K562 (cell line): ENCODE measurements around the gene KRTAP2-2. TPM values are rescaled to one million over a fixed set of nuclear protein-coding genes. Genes with fewer than 3 reads are reported as not detected.
A peak's percentile ranks its signal among the peaks of the same experiment; 100 is the strongest.

Source experiments
- CREB1 ChIP-seq, 2 experiments: sonication (generic) in 1 of 2; formaldehyde crosslinking in 1 of 2; IDR thresholded peaks; 2 replicates each; pipeline versions ENCODE4 v1.6.1 to v1.8.0; 2012 to 2022; ENCODE audit warnings: inconsistent platforms in 1 of 2, mild to moderate bottlenecking in 1 of 2, missing genetic modification reagents in 1 of 2, moderate library complexity in 1 of 2
- GTF2B ChIP-seq: IDR thresholded peaks from 2 replicates; pipeline ENCODE4 v1.6.1; 2011; ENCODE audit not compliant: insufficient read length; ENCODE audit errors: extremely low read depth
- NFYB ChIP-seq: IDR thresholded peaks from 2 replicates; pipeline ENCODE4 v1.6.1; 2011; ENCODE audit warnings: mild to moderate bottlenecking, moderate library complexity; ENCODE audit not compliant: insufficient read length; ENCODE audit errors: extremely low read depth
- RBBP5 ChIP-seq: fragments of 200-600 bp; sonication (generic); IDR thresholded peaks from 2 replicates; pipeline ENCODE4 v1.6.1; 2012; ENCODE audit warnings: borderline replicate concordance, mild to moderate bottlenecking, low read length, control low read depth, inconsistent platforms; ENCODE audit not compliant: insufficient read depth, poor library complexity, severe bottlenecking
- ZBTB12 ChIP-seq: fragments of 250-450 bp; sonication (Bioruptor Pico); IDR thresholded peaks from 2 replicates; pipeline ENCODE4 v1.4.0; 2020
- ZBTB8A ChIP-seq: fragments of 450-650 bp; IDR thresholded peaks from 2 replicates; pipeline ENCODE4 v1.6.1; 2018; ENCODE audit warnings: mild to moderate bottlenecking, moderate library complexity; ENCODE audit not compliant: partially characterized antibody
- ZNF121 ChIP-seq: sonication (generic); formaldehyde crosslinking; conservative IDR thresholded peaks from 2 replicates; pipeline ENCODE4 v1.8.0; 2022; ENCODE audit warnings: missing genetic modification reagents
- polyA plus RNA-seq, 8 experiments: library from polyadenylated mRNA; depleted of rRNA in 4 of 8; stranded (reverse) in 5 of 8; unstranded in 3 of 8; fragments of >200 nt; fragmentation: Nextera tagmentation in 2 of 8; fragmentation: Illumina TruSeq in 1 of 8; extraction: Ambion mirVana in 2 of 8; extraction: Trizol in 1 of 8; gene quantifications; 2 replicates each; pipeline versions ENCODE4 v1.2.1 to v1.2.3, GENCODE V29; 2011 to 2014; ENCODE audit warnings: inconsistent platforms in 1 of 8, missing spikeins in 1 of 8
- total RNA-seq, 7 experiments: library from RNA; depleted of rRNA in 6 of 7; stranded (reverse); fragments of >200 nt in 6 of 7; fragmentation: Illumina TruSeq in 2 of 7; extraction: Trizol in 2 of 7; gene quantifications; 2 replicates each; pipeline versions ENCODE4 v1.2.1 to v1.2.3, GENCODE V29; 2011 to 2021; ENCODE audit warnings: low replicate concordance in 1 of 7
- TF ChIP-seq, protein P1 (sequence below): fragments of 250-450 bp; sonication (Bioruptor Pico); IDR thresholded peaks from 2 replicates; pipeline ENCODE4 v1.5.0; 2020; ENCODE audit warnings: mild to moderate bottlenecking
- TF ChIP-seq, protein P2 (sequence below): fragments of 450-650 bp; conservative IDR thresholded peaks from 2 replicates; pipeline ENCODE4 v1.6.1; 2016; ENCODE audit warnings: missing genetic modification characterization, low read depth, mild to moderate bottlenecking, missing compliant biosample characterization, moderate library complexity
- TF ChIP-seq, protein P3 (sequence below): sonication (generic); formaldehyde crosslinking; IDR thresholded peaks from 2 replicates; pipeline ENCODE4 v1.9.0; 2022; ENCODE audit warnings: mild to moderate bottlenecking, missing genetic modification reagents

Gene KRTAP2-2
- total and polyA plus RNA-seq, 9 of the 15 experiments (the other 6 are each of a cell fraction or from before 2014, with no cell fraction given), result not detected

DNA sequence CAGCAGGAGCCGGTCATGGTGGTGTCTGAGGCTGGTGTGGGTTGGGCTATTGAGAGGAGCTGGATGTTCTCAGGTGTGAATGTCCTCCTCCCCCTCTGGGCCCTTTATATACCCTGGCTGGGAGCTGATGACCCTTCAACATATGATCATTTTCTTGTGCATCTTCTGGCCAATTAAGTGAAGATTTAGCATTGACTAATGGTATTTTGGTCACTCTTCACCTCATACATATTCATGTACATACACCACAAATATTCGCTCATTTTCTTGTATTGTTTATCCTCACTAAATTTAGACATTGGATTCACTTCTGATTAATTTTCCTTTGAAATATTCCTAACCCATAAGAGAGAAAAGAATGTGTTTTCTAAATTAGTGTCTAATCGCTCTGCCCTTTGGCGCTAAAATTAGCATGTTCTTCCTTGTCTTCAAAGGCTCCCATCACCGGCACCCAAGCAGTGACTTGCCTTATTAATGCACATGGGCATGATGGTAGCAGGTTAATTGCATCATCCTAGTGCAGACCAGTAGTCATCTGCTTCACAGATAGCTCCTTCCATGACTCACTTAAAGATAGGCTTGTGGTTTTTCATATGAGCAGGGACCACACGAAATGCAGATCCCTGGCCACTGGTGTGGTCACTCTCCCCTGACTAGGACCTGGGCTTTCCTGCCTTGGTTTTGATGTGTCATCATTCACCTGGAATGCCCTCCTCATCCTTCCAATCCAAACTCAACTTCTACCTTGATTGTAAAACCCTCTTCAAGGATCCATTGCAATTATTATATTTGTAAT lies 11.0 kb upstream of the KRTAP2-2 start, which contains the start of gene KRTAP2-4 (continued):
- TF ChIP-seq, protein P1, sequence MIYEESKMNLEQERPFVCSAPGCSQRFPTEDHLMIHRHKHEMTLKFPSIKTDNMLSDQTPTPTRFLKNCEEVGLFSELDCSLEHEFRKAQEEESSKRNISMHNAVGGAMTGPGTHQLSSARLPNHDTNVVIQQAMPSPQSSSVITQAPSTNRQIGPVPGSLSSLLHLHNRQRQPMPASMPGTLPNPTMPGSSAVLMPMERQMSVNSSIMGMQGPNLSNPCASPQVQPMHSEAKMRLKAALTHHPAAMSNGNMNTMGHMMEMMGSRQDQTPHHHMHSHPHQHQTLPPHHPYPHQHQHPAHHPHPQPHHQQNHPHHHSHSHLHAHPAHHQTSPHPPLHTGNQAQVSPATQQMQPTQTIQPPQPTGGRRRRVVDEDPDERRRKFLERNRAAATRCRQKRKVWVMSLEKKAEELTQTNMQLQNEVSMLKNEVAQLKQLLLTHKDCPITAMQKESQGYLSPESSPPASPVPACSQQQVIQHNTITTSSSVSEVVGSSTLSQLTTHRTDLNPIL (CRISPR knock-in tag), result no peak
- TF ChIP-seq NFYB, result no peak
- TF ChIP-seq, protein P2, sequence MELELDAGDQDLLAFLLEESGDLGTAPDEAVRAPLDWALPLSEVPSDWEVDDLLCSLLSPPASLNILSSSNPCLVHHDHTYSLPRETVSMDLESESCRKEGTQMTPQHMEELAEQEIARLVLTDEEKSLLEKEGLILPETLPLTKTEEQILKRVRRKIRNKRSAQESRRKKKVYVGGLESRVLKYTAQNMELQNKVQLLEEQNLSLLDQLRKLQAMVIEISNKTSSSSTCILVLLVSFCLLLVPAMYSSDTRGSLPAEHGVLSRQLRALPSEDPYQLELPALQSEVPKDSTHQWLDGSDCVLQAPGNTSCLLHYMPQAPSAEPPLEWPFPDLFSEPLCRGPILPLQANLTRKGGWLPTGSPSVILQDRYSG (tag), result no peak
- no peak for TF ChIP-seq GTF2B
- TF ChIP-seq, protein P3, sequence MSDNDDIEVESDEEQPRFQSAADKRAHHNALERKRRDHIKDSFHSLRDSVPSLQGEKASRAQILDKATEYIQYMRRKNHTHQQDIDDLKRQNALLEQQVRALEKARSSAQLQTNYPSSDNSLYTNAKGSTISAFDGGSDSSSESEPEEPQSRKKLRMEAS (CRISPR knock-in tag), result no peak
- peak; percentile 34; the same call in 1 of the 2 replicates for TF ChIP-seq ZBTB12
- TF ChIP-seq ZBTB8A, result no peak
- no peak for TF ChIP-seq ZNF121 (CRISPR knock-in tag)
- no peak for TF ChIP-seq RBBP5
- TF ChIP-seq CREB1 (IDR thresholded peaks at IDR 0.05), result no peak
- no peak for TF ChIP-seq CREB1 (CRISPR knock-in tag; IDR thresholded peaks at IDR 0.05)
